ENCODE measurements around the gene ZNF157.
"Not testable (repeated sequence)": the region's sequence is repeated elsewhere in the genome, so short reads cannot be mapped to it uniquely, and the experiment has no call there.

ZNF157 gene

DNA sequence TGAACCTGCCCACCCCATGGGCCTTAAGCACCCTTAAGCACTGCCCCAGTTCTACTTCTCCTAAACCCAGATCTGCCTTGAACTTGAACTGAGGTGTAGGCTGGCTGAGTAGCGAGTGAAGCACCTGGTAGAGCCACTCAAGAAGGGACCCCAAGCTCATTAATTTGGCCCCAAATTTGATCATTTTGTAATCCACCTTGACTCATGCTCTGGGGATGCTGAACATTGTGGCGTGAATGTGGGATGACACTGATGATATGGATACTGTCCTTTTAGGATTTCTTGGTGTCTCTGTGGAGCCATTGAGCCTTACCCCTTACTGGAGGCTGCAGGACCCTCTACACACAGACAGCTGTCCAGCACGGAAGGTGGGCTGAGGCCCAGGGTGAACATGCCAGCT is at the start of gene ZNF157:
TSS of gene ZNF157 (plus strand) at position 301 of the 400 bp plus-strand sequence. CDS start at position 392, 91 bp downstream.
- no peak for DNase-seq (ENCODE audit: low read depth, low spot score)

DNA sequence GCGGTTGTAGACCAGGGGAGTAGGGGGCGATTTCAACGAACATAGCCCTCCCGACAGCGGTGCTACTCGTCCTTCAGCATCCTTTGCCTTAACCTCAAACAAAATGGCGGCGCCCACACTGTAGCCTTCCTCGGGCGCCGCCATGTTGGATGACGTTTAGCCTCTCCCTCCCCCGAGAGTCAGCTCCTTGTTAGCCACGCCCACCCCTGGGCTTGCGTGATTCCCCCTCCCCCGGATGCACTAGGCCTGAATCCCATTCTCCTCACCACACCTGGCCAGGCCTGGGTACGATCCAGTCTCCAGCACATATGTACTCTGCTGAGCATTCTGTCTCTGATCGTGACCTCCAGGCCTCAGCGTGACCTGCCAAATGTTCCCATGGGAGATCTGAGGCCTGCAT is 49.0 kb upstream of the ZNF157 start:
- DNase-seq (ENCODE audit: low read depth, low spot score): peak; percentile 6

DNA sequence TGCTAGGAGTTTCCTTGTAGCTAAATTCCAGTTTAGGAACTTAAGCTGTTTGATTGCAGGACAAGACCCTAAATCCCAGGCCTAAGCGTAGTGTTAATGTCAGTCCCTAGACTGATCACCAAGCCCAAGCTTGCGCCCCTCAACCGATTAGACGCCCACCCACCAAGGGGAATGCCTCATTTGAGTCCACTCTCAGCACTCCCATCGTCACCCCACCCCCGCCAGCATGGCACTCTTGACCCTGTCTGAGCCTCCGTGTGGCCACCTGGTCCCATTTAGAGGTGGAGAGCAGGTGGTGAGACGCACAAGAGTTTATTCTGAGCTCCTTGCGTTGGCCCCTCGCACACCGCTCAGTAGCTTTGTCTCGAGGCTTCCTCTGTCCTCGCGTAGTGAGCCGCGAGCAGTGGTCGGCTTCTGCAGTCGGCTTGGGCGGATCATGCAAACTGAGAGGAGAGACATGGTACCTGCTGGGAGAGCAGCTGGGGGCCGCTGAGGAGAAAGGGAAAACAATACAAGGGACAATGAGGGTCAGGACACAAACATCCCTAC is 48.5 kb upstream of the ZNF157 start:
- DNase-seq (ENCODE audit: low read depth, low spot score): no peak

DNA sequence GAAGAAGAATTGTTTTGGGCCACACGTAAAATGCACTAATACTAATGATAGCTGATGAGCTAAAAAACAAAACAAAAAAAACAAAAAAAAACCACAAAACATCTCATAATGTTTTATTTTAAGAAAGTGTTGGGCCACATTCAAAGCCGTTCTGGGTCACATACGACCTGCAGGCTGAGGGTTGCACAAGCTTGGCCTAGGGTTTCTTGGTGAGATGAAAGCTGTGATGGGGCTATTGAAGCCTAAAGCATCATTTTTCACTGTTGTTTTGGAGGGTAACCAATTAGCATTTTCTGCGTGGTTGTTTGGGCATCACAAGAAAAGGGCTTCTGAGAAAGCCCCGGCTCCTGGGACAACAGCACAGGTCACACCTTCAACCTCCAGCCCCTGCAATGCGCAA is 42.5 kb upstream of the ZNF157 start:
- no peak for DNase-seq (ENCODE audit: low read depth, low spot score)

DNA sequence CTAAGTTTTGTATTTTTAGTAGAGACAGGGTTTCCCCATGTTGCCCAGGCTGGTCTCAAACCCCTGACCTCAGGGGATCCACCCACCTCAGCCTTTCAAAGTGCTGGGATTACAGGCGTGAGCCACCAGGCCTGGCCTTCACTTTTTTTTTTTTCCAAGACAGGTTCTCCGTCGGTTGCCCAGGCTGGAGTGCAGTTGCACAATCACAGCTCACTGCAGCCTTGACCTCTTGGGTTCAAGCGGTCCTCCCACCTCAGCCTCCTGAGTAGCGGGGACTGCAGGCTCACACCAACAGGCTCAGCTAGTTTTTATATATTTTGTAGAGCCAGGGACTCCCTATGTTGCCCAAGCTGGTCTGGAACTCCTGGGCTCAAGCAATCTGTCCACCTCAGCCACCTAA is 37.6 kb upstream of the ZNF157 start:
- not testable (repeated sequence) for DNase-seq (ENCODE audit: low read depth, low spot score)

DNA sequence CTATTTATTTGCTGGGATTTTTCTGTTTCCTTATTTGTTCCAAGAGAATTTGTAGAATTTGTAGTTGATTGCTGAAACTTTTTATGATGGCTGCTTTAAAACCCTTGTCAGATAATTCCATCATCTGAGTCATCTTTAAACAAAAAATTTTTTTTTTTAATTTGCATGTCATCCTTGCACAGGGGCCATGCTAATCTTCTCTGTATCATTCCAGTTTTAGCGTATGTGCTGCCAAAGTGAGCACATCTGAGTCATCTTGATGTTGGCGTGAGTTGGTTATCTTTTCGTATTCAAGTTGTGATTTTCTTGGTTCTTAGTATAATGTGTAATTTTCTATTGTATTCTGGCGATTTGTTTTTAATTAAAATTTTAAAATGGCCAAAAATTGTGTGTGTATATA is 18.7 kb upstream of the ZNF157 start:
- no peak for DNase-seq (ENCODE audit: low read depth, low spot score)

DNA sequence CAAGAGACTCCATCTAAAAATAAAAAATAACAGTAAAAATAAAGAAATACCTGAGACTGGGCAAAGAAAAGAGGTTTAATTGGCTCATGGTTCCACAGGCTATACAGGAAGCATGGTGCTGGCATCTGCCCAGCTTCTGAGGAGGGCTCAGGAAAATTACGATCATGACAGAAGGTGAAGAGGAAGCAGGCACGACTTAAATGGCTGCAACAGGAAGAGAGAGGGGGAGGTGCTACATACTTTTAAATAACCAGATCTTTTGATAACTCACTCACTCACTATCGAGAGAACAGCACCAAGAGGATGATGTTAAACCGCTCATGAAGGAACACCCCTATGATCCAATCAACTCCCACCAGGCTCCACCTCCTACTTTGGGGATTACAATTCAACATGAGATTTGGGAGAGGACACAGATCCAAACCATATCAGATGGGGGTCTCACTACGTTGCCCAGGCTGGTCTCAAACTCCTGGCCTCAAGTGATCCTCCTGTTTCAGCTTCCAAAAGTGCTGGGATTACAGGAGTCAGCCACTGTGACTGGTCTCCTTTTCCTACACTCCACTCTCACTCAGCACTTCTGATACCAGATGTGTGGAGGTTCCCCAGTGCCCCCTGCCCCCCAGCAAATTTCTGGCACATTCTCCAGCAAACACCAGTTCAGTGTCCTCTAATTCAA is 11.9 kb upstream of the ZNF157 start:
- DNase-seq (ENCODE audit: low read depth, low spot score): no peak

DNA sequence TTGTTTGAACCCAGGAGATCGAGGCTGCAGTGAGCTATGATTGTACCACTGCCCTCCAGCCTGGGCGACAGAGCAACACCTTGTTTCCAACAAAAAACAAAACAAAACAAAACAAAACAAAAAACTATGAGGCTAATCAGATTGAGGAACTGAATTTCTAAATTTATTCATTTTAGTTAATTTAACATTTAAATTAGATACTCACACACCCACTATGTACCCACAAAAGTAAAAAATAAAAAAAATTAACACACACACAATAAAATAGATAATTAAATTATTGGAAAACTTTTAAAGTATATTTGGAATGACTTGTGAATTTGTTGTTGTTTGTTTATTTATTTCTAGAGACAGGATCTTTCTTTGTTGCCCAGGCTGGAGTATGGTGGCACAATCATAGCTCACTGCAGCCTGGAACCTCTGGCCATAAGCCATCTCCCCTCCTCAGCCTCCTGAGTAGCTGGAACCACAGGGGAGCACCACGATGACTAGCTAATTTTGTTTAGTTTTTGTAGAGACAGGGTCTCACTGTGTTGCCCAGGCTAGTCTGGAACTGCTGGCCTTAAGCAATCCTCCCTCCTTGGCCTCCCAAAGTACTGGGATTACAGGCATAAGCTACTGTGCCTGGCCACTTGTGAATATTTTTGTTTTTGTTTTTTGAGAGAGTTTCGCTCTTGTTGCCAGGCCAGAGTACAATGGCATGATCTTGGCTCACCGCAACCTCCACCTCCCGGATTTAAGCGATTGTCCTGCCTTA is 9.8 kb upstream of the ZNF157 start:
- no peak for DNase-seq (ENCODE audit: low read depth, low spot score)

DNA sequence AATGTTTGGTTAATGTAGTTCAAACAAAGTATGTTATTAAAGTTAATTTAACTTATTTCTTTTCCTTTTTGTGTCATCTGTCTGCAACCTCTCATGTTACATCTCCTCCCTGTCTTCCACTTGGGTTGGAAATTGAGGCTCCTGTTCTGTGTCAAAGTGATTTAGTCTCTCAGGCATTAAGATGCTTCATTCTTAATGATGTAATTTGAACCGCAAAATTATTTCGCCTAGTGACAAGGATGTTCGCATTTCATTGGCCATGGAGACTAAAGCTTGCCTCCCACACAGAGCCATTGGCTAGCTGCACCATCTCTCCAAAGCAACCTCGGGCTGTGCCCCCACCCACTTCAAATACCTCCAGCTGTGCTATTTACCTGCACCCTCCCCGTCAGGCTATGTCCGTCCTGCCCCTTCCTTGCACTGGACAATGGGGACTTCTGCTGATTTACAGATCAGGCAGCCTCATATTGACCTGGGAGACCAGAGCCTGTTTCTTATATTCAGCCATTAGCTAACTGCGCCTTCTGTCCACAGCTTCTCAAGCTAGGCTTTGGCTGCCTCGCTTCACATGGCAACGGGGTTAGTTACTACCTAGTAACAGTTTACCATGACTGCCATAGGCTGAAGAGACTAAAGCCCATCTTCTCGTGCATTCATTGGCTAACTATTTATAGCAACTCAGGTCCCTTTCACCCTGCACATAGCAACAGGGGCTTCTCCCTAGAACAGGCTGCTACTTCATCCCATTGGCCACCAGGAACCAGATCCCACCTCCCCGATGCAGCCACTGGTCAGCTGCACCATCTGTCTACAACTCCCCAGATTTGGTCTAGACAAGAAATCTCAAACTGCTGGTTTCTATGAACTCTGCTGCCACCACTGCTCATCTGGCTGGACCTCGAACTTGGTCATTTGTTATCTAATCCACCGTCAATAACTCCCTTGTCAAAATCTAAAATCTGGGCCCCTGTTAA is 8.6 kb upstream of the ZNF157 start:
- peak; percentile 65 for DNase-seq (ENCODE audit: low read depth, low spot score)

DNA sequence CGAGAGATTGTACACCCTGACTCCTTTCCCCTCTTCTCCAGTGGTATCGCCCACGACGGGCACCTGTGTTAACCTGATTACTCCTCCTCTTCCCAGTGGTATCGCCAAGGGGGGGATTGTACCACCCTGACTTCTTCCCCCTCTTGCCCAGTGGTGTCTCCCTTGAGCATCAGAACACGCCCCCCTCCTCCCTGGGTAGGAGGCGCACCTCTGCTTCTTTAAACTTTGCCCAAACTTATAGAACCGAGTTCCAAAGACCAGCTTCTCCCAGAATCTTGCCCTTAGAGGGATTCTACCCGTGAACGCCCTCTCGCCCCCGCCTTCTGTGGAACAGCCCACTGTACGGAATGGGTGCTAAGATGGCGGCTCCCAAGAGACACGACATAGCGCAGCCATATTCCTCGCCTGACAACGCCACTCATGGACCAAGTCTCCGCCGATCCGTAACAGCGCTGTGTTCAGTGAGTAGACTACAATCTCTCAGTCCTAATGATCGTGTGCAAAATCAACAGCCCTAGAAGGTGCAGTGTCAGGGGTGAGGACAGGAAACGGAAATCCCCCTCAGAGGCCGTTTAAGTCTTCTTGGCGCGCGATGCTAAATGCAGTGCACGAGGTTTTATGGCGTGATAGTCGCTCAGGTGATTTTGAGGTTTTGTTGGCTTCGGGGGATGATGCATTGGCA is 4.2 kb upstream of the ZNF157 start:
- peak; percentile 33 for DNase-seq (ENCODE audit: low read depth, low spot score)

DNA sequence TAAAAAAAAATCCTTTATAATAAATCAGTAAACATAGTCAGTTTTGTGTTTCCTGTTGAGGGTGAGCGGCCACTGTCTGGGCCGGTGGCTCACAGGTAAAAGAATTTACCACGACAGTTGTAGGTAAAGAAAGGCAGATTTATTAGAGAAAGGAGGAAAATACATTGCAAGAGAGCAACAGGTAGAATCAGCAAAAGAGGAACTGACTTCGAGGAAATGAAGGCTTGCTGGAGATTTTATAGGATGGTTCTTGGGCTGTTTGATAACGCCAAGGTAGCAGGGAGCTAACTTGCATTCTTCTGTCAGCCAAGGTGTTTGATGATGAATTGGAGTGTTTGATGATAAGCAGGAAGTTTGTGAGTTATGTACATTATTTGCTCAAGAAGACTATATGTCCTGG is 2.8 kb downstream of the ZNF157 start:
- DNase-seq (ENCODE audit: low read depth, low spot score): no peak

DNA sequence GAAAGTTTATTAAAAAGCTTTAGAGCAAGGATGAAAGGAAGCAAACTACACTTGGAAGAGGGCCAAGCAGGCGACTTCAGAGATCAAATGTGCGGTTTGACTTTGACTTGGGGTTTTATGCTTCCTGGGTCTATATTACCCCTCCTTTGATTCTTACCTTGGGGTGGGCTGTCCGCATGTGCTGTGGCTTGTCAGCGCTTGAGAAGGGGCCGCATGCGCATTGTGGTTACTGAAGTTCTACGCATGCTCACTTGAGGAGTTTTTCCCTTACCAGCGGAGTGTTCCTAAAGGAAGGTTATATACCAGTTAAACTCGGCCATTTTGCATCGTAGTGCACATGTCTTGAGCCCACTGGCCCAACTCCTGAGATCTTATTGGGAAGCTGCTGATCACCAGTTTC is 9.9 kb downstream of the ZNF157 start:
- DNase-seq (ENCODE audit: low read depth, low spot score): no peak

DNA sequence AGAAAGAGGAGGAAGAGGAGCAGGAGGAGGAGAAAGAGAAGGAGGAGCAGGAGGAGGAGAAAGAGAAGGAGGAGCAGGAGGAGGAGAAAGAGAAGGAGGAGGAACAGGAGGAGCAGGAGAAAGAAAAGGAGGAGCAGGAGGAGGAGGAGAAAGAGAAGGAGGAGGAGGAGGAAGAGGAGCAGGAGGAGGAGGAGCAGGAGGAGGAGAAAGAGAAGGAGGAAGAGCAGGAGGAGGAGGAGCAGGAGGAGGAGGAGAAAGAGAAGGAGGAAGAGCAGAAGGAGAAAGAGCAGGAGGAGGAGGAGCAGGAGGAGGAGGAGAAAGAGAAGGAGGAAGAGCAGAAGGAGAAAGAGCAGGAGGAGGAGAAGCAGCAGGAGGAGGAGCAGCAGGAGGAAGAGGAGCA is 10.5 kb downstream of the ZNF157 start:
- not testable (repeated sequence) for DNase-seq (ENCODE audit: low read depth, low spot score)

DNA sequence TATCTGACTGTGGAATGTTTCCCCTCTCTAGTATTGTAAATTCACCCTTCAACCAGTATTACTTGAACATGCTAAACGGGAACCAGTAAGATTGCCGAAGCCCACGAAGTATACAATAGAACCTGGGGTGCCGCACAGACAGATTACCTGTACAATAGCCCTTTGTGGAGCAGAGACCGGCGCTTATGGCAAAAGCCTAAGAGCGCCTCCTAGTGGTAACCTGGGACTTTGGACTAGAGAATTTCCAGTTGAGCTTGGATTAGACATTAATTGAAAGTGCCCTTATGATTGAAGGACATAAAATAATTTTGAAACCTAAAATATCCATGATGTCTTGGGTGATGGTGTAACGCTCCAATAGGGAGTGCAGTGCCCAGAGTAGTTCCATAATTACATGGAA is 14.1 kb downstream of the ZNF157 start:
- DNase-seq (ENCODE audit: low read depth, low spot score): peak; percentile 9

DNA sequence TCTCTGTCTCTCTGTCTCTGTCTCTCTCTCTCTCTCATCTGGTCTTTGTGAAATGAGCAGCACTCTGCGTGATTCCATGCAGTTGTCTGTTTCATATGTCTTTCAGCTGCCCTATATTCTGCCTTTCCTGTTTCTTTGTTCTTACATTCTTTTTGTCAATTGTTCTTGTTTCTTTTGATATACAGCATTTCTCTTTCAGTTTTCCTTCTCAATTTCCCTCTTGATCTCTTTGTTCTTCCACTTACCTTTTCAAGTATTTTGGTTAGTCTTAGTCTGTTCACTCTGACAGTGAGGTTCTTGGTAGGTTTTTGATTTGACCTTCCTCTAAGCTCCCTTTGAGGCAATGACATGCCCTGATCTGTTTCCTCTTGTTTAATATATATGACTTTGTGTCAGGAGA is 20.4 kb downstream of the ZNF157 start:
- no peak for DNase-seq (ENCODE audit: low read depth, low spot score)

DNA sequence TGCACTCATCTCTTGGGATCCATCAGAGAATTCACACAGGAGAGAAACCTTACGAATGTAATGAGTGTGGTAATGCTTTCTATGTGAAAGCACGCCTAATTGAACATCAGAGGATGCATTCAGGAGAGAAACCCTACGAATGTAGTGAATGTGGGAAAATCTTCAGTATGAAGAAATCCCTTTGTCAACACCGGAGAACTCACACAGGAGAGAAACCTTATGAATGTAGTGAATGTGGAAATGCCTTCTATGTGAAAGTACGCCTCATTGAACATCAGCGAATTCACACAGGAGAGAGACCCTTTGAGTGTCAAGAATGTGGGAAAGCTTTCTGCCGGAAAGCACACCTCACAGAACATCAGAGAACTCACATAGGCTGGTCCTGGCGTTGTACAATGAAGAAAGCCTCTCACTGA is 42.8 kb downstream of the ZNF157 start:
- no peak for DNase-seq (ENCODE audit: low read depth, low spot score)

DNA sequence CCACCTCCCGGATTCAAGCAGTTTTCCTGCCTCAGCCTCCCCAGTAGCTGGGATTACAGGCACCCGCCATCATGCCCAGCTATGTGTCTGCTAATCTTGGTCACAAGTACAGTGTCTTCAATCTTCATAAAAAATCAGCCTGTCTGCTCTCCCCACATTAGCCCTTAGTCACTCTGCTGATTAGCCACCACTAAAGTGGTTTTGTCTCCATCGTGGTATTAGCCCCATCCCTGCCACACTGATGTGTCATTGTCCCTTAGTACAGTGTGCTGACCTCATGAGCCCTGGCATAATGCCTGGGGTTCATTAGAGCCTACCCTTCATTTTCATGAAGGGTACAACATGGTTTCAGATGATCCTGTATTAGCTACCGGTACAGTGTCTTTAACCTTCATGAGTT is 49.9 kb downstream of the ZNF157 start:
- no peak for DNase-seq (ENCODE audit: low read depth, low spot score)

DNA sequence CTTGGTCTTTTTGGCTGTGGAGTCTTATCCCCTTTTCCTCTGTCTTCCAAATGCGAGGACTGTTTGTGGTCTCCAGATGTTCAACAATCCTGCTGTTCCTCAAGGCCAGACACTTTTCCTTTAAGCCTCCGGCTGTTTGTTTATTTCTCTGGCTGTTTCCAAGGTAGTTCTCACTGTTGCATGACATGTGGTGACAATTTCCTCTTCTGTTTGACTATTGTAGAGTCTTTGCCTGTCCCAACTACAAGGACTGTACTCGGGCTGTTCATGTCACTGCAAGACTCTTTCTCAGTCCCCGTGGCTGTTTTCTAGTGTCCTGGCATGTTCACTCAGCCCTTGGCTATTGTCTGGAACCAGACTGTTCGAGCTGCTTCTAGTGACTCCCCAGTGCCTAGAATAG is 50.6 kb downstream of the ZNF157 start:
- DNase-seq (ENCODE audit: low read depth, low spot score): no peak

DNA sequence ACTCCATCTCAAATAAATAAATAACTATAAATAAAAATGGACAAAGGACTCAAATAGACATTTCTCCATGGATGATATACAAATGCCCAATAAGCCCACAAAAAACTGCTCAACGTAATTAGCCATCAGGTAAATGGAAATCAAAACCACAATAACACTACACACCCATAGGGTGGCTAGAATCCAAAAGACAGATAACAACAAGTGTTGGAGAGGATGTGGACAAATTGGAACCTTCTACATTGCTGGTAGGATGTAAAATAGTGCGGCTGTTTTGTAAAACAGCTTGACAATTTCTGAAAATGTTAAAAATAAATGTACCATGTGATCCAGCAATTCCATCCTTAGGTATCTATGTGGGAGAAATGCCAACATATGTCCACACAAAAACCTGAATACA is 52.1 kb downstream of the ZNF157 start:
- no peak for DNase-seq (ENCODE audit: low read depth, low spot score)

DNA sequence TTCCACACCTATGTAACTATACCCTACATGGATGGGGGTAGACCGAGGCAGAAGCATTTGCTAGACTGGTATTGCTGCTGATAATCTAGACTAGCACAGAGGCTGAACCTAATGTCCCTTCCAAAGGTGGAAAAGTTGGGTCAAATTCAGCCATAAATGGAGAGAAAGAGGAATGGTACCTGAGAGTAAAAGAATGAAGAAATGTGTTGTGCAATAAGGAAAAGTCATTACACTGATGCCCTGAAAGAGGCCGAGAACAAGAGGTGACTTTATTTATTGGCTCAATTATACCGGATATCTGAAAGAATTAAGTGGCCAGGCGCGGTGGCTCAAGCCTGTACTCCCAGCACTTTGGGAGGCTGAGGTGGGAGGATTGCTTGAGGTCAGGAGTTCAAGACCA is 60.5 kb downstream of the ZNF157 start:
- no peak for DNase-seq (ENCODE audit: low read depth, low spot score)

DNA sequence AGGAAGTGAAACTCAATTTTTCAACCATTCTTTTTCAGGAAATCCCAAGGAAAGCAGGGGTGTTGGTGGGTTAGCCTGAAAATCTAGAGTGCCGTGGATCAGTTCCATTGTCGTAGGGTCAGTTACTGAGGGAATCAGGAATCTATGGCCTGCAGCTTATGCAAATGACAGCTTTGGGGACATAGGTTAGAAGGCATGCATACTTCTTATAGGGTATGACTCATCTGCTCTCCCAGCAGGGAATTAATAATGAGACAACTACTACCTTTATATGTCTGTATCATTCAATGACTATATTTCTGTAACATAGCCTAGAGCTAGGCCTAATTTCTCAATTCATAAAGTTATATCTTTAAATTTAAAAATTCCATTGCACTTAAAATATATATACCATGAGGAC is 76.1 kb downstream of the ZNF157 start:
- DNase-seq (ENCODE audit: low read depth, low spot score): no peak

Measured in smooth muscle cell of the brain vasculature (primary cell).